WERI-Rb-1 (cell line): Measurements from ENCODE around the gene AFTPH.

Source experiments
- DNase-seq: peaks from one replicate; pipeline ENCODE4 v3.0.0-alpha.2; 2020
- H3K27ac ChIP-seq: fragments of 250-450 bp; sonication (Bioruptor Pico); 2 replicates; pipeline ENCODE4 v1.5.1; 2020; ENCODE audit warnings: mild to moderate bottlenecking, moderate library complexity
- H3K27me3 ChIP-seq: fragments of 250-450 bp; sonication (Bioruptor Pico); 2 replicates; pipeline ENCODE4 v1.5.1; 2021; ENCODE audit warnings: mild to moderate bottlenecking, low read depth, moderate library complexity; ENCODE audit not compliant: insufficient read depth, severe bottlenecking
- H3K36me3 ChIP-seq: fragments of 250-450 bp; sonication (Bioruptor Pico); 2 replicates; pipeline ENCODE4 v1.5.1; 2020; ENCODE audit warnings: mild to moderate bottlenecking, moderate library complexity
- H3K4me3 ChIP-seq: 2 replicates; pipeline ENCODE4 v1.5.1; 2011; ENCODE audit warnings: low read depth, mild to moderate bottlenecking, control low read depth, low read length
- H3K9me3 ChIP-seq: fragments of 250-450 bp; sonication (Bioruptor Pico); 2 replicates; pipeline ENCODE4 v1.5.1; 2021; ENCODE audit warnings: mild to moderate bottlenecking, moderate library complexity; ENCODE audit not compliant: severe bottlenecking
- TF ChIP-seq, protein P1 (sequence below): IDR thresholded peaks from 2 replicates; pipeline ENCODE4 v1.5.1; 2011; ENCODE audit warnings: low read depth, mild to moderate bottlenecking, control low read depth, inconsistent platforms, low read length

The AFTPH gene

DNA sequence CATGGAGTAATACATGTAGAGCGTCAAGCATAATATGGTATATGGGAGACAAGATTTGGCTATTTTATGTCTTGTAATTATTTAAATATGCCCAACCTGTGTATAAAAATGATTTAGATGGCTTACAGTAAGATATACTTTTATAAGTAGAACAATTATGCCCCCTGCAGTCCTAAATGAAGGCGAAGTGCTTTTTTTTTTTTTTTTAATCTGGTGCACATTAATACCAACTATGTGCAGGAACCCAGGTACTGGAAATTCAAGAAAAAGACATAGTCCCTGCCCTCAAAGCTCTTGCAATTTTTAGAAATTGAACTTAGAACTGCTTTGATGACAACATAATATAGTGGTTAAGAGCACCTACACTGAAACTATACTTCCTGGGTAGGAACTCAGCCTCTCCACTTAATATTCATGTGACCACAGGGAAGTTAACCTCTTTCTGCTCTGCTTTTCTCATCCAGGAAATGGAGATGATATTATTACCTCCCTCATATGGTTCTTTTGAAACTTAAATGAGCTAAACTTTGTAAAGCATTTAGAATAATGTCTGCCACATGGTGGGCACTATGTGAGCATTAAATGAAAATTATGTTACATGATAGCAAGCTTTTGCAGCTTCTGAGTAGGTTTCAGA, 38.1 kb downstream of the AFTPH start:
- no peaks in the 10 kb centered on the region for H3K36me3 ChIP-seq
- no peaks in the 10 kb centered on the region for H3K9me3 ChIP-seq
- no peak for DNase-seq
- no peak overlapping the region for H3K27ac ChIP-seq
- no peak overlapping the region for H3K4me3 ChIP-seq
- TF ChIP-seq, protein P1, sequence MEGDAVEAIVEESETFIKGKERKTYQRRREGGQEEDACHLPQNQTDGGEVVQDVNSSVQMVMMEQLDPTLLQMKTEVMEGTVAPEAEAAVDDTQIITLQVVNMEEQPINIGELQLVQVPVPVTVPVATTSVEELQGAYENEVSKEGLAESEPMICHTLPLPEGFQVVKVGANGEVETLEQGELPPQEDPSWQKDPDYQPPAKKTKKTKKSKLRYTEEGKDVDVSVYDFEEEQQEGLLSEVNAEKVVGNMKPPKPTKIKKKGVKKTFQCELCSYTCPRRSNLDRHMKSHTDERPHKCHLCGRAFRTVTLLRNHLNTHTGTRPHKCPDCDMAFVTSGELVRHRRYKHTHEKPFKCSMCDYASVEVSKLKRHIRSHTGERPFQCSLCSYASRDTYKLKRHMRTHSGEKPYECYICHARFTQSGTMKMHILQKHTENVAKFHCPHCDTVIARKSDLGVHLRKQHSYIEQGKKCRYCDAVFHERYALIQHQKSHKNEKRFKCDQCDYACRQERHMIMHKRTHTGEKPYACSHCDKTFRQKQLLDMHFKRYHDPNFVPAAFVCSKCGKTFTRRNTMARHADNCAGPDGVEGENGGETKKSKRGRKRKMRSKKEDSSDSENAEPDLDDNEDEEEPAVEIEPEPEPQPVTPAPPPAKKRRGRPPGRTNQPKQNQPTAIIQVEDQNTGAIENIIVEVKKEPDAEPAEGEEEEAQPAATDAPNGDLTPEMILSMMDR, result no peak
- H3K27me3 ChIP-seq, result no peaks in the 10 kb centered on the region

DNA sequence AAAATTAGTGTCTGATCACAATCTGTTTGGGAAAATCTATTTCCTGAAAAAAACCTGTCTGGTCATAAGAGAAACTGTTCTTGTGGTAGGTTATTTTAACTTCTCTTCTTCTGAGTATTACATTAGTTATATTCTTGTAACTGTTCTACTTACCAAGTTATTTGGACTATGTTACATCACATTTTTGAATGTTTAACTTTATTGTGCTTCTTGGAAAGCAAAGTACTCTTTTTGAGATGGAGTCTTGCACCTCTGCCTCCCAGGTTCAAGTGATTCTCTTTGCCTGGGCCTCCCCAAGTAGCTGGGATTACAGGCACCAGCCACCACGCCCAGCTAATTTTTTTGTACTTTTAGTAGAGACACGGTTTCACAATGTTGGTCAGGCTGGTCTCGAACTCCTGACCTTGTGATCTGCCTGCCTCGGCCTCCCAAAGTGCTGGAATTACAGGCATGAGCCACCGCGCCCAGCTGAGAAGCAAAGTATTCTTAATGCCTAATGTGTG, 39.4 kb downstream of the AFTPH start:
- Histone ChIP-seq H3K4me3 (no peak overlapping the region), H3K36me3 (no peaks in the 10 kb centered on the region), H3K9me3 (no peaks in the 10 kb centered on the region), H3K27ac (no peak overlapping the region), H3K27me3 (no peaks in the 10 kb centered on the region)
- TF ChIP-seq, protein P1, result no peak
- no peak for DNase-seq

DNA sequence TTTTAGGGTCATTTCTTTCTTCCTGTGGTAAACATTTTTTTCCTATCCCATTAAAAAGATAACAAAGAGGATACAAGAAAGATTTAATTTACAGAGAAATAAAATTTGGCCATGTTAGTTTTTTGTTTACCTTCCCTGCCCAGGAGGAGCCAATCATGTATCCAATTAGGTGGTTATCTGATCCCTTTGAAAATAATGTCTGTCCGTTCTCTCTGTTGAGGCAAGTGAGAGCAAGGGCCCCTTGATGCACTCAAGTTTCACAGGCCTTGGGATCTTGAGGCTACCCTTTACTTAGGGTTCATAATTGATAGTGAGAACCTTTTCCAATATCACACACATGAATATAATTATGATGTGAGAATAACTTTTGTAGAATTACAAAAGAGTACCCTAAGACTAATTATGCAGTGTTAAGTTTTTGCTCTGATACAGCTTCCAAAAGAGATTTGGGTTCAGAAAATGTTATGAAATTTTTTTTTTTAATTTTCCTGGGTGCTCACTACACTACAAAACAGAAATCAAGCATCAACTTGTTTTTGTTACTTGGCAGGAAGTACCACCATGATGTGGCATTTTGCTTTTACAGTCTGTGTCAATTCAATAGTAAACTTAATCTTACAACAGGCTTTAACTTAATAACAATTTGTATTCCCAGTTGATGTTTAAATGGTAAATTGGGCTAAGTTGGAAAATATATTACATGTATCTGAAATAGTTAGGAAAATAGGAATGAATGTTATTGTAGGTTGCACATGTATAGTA, 42.0 kb downstream of the AFTPH start:
- TF ChIP-seq, protein P1, result no peak
- Histone ChIP-seq H3K27ac (no peak overlapping the region), H3K9me3 (no peaks in the 10 kb centered on the region), H3K4me3 (no peak overlapping the region), H3K27me3 (no peaks in the 10 kb centered on the region), H3K36me3 (peaks cover 4% of the 10 kb centered on the region)
- DNase-seq, result no peak

DNA sequence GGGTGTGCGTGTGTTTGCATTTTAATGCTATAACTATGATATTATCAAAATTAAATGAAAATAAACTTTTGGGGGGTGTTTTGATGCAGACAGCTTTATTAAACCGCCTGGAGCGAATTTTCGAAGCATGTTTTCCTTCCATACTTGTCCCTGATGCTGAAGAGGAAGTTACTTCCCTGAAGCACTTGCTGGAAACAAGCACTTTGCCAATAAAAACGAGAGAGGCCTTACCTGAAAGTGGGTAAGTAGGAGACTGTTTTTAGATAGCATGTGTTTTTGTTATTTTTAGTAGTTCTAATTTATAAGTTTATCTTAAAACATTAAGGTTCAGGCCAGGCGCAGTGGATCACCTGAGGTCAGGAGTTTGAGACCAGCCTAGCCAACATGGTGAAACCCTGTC, 43.3 kb downstream of the AFTPH start:
- peaks cover 11% of the 10 kb centered on the region for H3K36me3 ChIP-seq
- no peaks in the 10 kb centered on the region for H3K9me3 ChIP-seq
- H3K27ac ChIP-seq, result no peak overlapping the region
- no peak overlapping the region for H3K4me3 ChIP-seq
- TF ChIP-seq, protein P1, result no peak
- H3K27me3 ChIP-seq, result no peaks in the 10 kb centered on the region
- no peak for DNase-seq

GRCh38 chr2:64568836-64569235, 44.7 kb downstream of the AFTPH start:
- TF ChIP-seq, protein P1, result no peak
- DNase-seq, result no peak
- no peak overlapping the region for H3K27ac ChIP-seq
- H3K4me3 ChIP-seq, result no peak overlapping the region
- H3K36me3 ChIP-seq, result peaks cover 12% of the 10 kb centered on the region
- H3K27me3 ChIP-seq, result no peaks in the 10 kb centered on the region
- no peaks in the 10 kb centered on the region for H3K9me3 ChIP-seq
